PC-3 (cell line): ENCODE data around the gene CASK.

ENCODE experiments used
- EZH2 ChIP-seq: fragments of 300-600 bp; sonication (generic); IDR thresholded peaks from one replicate; pipeline ENCODE4 v1.6.1; 2017; ENCODE audit warnings: antibody characterized with exemption, mild to moderate bottlenecking, low read length; ENCODE audit not compliant: unreplicated experiment
- TF ChIP-seq, protein P1 (sequence below): fragments of 300-600 bp; sonication (generic); conservative IDR thresholded peaks from 2 replicates; pipeline ENCODE4 v1.5.1; 2017; ENCODE audit warnings: antibody characterized with exemption, low read depth, mild to moderate bottlenecking, low read length

DNA sequence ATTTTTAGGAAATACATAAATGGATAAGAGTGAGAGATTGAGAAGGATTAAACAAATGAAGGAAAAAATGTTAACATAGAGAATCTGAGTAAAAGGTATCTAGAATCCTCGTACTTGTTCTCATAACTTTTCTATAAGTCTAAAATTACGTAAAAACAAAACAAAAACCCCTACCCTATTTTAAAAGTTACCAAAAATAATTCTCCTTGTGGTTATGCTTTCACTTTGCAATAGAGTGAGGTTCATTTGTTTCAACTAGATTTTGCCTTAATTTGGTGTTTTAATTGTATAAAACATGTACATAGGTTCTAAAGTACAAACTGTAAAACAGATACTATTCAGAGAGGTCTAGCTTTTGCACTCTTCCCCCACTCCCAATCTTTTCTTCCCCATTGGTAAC, 238.4 kb downstream of the CASK start:
- TF ChIP-seq, protein P1, sequence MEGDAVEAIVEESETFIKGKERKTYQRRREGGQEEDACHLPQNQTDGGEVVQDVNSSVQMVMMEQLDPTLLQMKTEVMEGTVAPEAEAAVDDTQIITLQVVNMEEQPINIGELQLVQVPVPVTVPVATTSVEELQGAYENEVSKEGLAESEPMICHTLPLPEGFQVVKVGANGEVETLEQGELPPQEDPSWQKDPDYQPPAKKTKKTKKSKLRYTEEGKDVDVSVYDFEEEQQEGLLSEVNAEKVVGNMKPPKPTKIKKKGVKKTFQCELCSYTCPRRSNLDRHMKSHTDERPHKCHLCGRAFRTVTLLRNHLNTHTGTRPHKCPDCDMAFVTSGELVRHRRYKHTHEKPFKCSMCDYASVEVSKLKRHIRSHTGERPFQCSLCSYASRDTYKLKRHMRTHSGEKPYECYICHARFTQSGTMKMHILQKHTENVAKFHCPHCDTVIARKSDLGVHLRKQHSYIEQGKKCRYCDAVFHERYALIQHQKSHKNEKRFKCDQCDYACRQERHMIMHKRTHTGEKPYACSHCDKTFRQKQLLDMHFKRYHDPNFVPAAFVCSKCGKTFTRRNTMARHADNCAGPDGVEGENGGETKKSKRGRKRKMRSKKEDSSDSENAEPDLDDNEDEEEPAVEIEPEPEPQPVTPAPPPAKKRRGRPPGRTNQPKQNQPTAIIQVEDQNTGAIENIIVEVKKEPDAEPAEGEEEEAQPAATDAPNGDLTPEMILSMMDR: no peak
- no peak for TF ChIP-seq EZH2
